ENCODE data around the gene AVPR2.

Gene AVPR2

GRCh38 chrX:153873282-153874084 is 31.0 kb upstream of the AVPR2 start:
- H3K27ac ChIP-seq (ENCODE audit: low read depth, low read length) = no peak overlapping the region
- H3K9ac ChIP-seq (ENCODE audit: low read length) = no peak overlapping the region
- H3K36me3 ChIP-seq (ENCODE audit: insufficient read depth, low read length) = no peaks in the 10 kb centered on the region
- no peak overlapping the region for H3K4me3 ChIP-seq (ENCODE audit: low read depth in 1 of 2, low read length in 2 of 2)
- no peaks in the 10 kb centered on the region for H3K9me3 ChIP-seq (ENCODE audit: low read length)
- H3K4me1 ChIP-seq (ENCODE audit: insufficient read depth, low read length) = no peaks in the 10 kb centered on the region
- peaks cover 4 to 57% of the 10 kb centered on the region in 2 donors for H3K27me3 ChIP-seq (ENCODE audit: control insufficient read depth in 1 of 2, insufficient read depth in 2 of 2, low read length in 2 of 2)

DNA sequence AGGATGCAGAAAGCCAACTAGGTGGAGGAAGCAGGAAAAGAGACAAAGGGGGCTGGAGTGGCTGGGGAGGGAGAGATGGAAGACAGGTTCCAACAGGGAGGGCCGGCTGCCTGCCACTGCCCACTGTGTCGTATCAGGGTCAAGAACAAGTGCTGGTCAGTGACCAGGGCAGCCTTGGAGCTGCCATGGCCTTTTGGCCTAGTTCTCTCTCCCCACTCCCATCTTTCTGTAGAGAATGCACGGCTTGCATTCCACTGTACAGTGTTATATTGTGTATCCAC is 30.4 kb upstream of the AVPR2 start:
- H3K4me3 ChIP-seq (ENCODE audit: low read depth in 1 of 2, low read length in 2 of 2) = no peak overlapping the region
- no peaks in the 10 kb centered on the region for H3K36me3 ChIP-seq (ENCODE audit: insufficient read depth, low read length)
- H3K4me1 ChIP-seq (ENCODE audit: insufficient read depth, low read length) = no peaks in the 10 kb centered on the region
- H3K27ac ChIP-seq (ENCODE audit: low read depth, low read length) = no peak overlapping the region
- H3K9me3 ChIP-seq (ENCODE audit: low read length) = no peaks in the 10 kb centered on the region
- no peak overlapping the region for H3K9ac ChIP-seq (ENCODE audit: low read length)
- peaks cover 4 to 61% of the 10 kb centered on the region in 2 donors for H3K27me3 ChIP-seq (ENCODE audit: control insufficient read depth in 1 of 2, insufficient read depth in 2 of 2, low read length in 2 of 2)

- peaks cover 4 to 63% of the 10 kb centered on the region in 2 donors for H3K27me3 ChIP-seq (ENCODE audit: control insufficient read depth in 1 of 2, insufficient read depth in 2 of 2, low read length in 2 of 2)
- H3K9ac ChIP-seq (ENCODE audit: low read length) = no peak overlapping the region
- H3K36me3 ChIP-seq (ENCODE audit: insufficient read depth, low read length) = no peaks in the 10 kb centered on the region
Observed at GRCh38 chrX:153874366-153875125, 29.9 kb upstream of the AVPR2 start.

GRCh38 chrX:153875391-153876111 is 28.9 kb upstream of the AVPR2 start:
- no peak overlapping the region for H3K27ac ChIP-seq (ENCODE audit: low read depth, low read length)
- H3K4me3 ChIP-seq (ENCODE audit: low read depth in 1 of 2, low read length in 2 of 2) = no peak overlapping the region
- no peaks in the 10 kb centered on the region for H3K9me3 ChIP-seq (ENCODE audit: low read length)
- no peak overlapping the region for H3K9ac ChIP-seq (ENCODE audit: low read length)
- no peaks in the 10 kb centered on the region for H3K4me1 ChIP-seq (ENCODE audit: insufficient read depth, low read length)
- no peaks in the 10 kb centered on the region for H3K36me3 ChIP-seq (ENCODE audit: insufficient read depth, low read length)
- H3K27me3 ChIP-seq (ENCODE audit: control insufficient read depth in 1 of 2, insufficient read depth in 2 of 2, low read length in 2 of 2) = peaks cover 4 to 64% of the 10 kb centered on the region in 2 donors

More at GRCh38 chrX:153874366-153875125, 29.9 kb upstream of the AVPR2 start:
- Histone ChIP-seq H3K27ac (ENCODE audit: low read depth, low read length) (no peak overlapping the region), H3K4me3 (ENCODE audit: low read depth in 1 of 2, low read length in 2 of 2) (no peak overlapping the region), H3K4me1 (ENCODE audit: insufficient read depth, low read length) (no peaks in the 10 kb centered on the region), H3K9me3 (ENCODE audit: low read length) (no peaks in the 10 kb centered on the region)

DNA sequence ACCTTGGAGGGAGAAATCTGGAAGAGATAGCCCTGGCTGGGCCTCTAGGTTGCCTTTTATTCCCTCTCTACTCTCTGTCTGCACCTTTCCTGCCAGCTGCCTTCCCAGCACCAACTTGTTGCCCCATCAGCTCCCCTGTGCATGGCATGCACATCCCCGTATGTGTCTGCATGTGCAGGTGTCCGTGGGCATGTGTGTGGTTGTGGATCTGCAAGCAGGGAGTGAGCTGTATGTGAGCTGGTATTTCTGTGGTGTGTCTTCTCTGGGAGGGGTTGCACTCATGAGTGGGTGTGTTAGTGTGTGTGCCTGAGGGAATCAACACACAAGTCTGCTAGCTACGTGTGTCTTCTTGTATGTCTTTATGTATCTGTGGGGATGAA is 28.4 kb upstream of the AVPR2 start:
- Histone ChIP-seq H3K4me1 (ENCODE audit: insufficient read depth, low read length) (no peaks in the 10 kb centered on the region), H3K27me3 (ENCODE audit: control insufficient read depth in 1 of 2, insufficient read depth in 2 of 2, low read length in 2 of 2) (peaks cover 7 to 69% of the 10 kb centered on the region in 2 donors), H3K27ac (ENCODE audit: low read depth, low read length) (no peak overlapping the region), H3K4me3 (ENCODE audit: low read depth in 1 of 2, low read length in 2 of 2) (no peak overlapping the region), H3K9me3 (ENCODE audit: low read length) (no peaks in the 10 kb centered on the region), H3K9ac (ENCODE audit: low read length) (no peak overlapping the region), H3K36me3 (ENCODE audit: insufficient read depth, low read length) (no peaks in the 10 kb centered on the region)

DNA sequence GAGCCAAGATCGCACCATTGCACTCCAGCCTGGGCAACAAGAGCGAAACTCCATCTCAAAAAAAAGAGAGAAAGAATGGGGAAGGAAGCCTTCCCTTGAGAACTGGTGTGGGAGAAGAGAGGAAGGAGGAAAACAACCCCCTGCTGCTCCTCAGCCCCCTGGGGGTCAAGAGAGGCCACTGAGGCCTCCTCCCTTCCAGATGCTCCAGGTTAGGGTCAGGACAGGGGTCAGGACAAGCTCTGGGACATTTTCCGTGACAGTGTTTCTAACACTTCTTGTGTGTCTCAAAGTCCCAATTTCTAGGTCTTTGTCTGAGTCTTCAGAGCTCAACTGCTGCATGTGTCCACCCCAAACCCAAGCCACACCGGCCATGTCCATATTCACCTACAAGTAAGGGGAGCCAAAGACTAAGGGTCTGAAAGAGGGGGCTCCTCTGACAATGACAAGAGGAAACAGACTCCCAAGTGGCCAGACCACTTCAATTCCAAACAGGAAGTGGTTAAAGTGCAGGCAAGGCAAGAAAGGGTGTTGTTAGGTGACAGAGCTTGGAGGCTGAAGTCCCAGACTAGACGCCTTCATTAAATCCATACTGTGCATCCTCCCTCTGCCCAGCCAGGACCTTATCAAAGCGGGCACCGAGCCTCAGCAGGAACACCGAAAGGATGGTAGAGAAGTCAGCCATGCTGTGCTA is 26.8 kb upstream of the AVPR2 start:
- no peak overlapping the region for H3K27ac ChIP-seq (ENCODE audit: low read depth, low read length)
- H3K36me3 ChIP-seq (ENCODE audit: insufficient read depth, low read length) = no peaks in the 10 kb centered on the region
- H3K4me3 ChIP-seq (ENCODE audit: low read depth in 1 of 2, low read length in 2 of 2) = no peak overlapping the region
- H3K4me1 ChIP-seq (ENCODE audit: insufficient read depth, low read length) = no peaks in the 10 kb centered on the region
- H3K27me3 ChIP-seq (ENCODE audit: control insufficient read depth in 1 of 2, insufficient read depth in 2 of 2, low read length in 2 of 2) = peaks cover 18 to 79% of the 10 kb centered on the region in 2 donors
- H3K9ac ChIP-seq (ENCODE audit: low read length) = no peak overlapping the region
- H3K9me3 ChIP-seq (ENCODE audit: low read length) = no peaks in the 10 kb centered on the region

- Histone ChIP-seq H3K4me3 (ENCODE audit: low read depth in 1 of 2, low read length in 2 of 2) (no peak overlapping the region), H3K36me3 (ENCODE audit: insufficient read depth, low read length) (no peaks in the 10 kb centered on the region), H3K9me3 (ENCODE audit: low read length) (no peaks in the 10 kb centered on the region), H3K9ac (ENCODE audit: low read length) (no peak overlapping the region), H3K27me3 (ENCODE audit: control insufficient read depth in 1 of 2, insufficient read depth in 2 of 2, low read length in 2 of 2) (peaks cover 18 to 80% of the 10 kb centered on the region in 2 donors), H3K4me1 (ENCODE audit: insufficient read depth, low read length) (no peaks in the 10 kb centered on the region), H3K27ac (ENCODE audit: low read depth, low read length) (no peak overlapping the region)
Observed at GRCh38 chrX:153878345-153878744, 26.1 kb upstream of the AVPR2 start.

DNA sequence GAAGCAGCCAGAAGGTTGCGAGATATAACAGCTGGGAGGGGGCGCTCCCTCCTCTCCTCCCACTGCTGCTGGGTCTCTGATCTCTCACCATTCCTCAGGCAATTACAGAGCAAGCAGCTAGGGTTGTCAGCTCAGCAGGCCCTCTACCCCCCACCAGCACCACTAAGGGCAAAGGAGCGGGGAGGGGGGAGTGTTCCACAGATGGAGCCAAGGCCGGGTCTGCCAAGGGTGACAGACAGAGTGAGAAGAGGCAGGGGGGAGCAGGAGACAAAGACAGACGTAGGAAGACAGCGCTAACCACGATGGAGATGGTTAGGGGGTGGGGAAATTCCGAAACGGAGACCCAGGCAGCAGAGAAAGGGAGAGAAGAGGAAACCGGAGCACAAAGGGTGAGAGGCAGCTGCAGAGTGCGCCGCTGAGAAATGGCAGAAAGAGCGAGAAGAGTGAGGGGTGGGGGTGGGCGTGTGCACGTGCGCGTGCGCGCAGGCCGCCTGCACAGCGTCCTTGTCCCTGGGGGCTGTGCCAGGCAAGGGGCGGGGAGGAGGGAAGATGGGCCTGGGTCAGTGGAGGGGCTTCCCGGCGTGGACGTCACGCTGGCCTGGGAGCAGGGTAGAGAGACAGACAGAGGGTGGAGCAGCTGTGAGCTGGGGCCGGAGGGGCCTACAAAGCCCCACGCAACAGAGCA is 25.4 kb upstream of the AVPR2 start:
- Histone ChIP-seq H3K4me3 (ENCODE audit: low read depth in 1 of 2, low read length in 2 of 2) (no peak overlapping the region), H3K4me1 (ENCODE audit: insufficient read depth, low read length) (no peaks in the 10 kb centered on the region), H3K27ac (ENCODE audit: low read depth, low read length) (no peak overlapping the region), H3K27me3 (ENCODE audit: control insufficient read depth in 1 of 2, insufficient read depth in 2 of 2, low read length in 2 of 2) (peaks cover 25 to 80% of the 10 kb centered on the region in 2 donors), H3K9me3 (ENCODE audit: low read length) (no peaks in the 10 kb centered on the region), H3K36me3 (ENCODE audit: insufficient read depth, low read length) (no peaks in the 10 kb centered on the region), H3K9ac (ENCODE audit: low read length) (no peak overlapping the region)

DNA sequence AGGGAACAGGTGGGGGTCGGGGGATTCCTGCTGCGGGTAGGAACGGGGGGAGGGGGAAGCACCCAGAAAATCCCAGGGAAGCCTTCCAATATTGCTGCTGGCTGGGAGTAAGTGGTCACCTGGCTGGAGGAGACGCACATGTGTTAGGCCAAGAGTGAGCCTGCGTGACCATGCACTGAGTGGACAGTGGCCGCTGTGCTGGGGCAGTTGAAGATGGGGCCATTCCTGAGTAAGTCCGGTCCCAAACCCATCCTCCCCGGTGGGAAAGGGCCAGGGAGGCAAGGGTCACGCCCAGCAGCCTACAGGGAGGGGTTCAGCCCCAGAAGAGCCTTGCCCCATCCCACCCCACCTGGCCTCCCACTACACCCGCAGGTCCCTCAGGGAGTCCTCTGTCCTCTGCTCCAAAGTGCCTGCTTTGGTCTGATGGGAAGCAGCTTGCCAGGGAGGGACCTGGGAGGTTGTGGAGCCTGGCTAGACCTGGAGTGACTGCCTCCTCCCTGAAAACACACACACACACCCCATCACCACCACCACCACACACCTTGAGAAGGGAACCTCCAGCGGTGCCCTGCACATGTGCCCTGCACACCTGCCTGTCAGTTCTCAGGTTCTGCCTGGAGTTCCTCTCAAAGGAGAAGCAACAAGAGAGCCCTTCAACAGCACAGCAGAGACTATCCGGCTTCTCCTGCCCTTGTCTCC is 24.6 kb upstream of the AVPR2 start:
- Histone ChIP-seq H3K9me3 (ENCODE audit: low read length) (no peaks in the 10 kb centered on the region), H3K9ac (ENCODE audit: low read length) (no peak overlapping the region), H3K27me3 (ENCODE audit: control insufficient read depth in 1 of 2, insufficient read depth in 2 of 2, low read length in 2 of 2) (peaks cover 33 to 82% of the 10 kb centered on the region in 2 donors), H3K36me3 (ENCODE audit: insufficient read depth, low read length) (no peaks in the 10 kb centered on the region), H3K4me3 (ENCODE audit: low read depth in 1 of 2, low read length in 2 of 2) (no peak overlapping the region), H3K27ac (ENCODE audit: low read depth, low read length) (no peak overlapping the region), H3K4me1 (ENCODE audit: insufficient read depth, low read length) (no peaks in the 10 kb centered on the region)

- Histone ChIP-seq H3K4me1 (ENCODE audit: insufficient read depth, low read length) (no peaks in the 10 kb centered on the region), H3K27ac (ENCODE audit: low read depth, low read length) (no peak overlapping the region), H3K27me3 (ENCODE audit: control insufficient read depth in 1 of 2, insufficient read depth in 2 of 2, low read length in 2 of 2) (peaks cover 38 to 86% of the 10 kb centered on the region in 2 donors)
Observed at GRCh38 chrX:153880440-153880815, 24.0 kb upstream of the AVPR2 start.

More at GRCh38 chrX:153880440-153880815, 24.0 kb upstream of the AVPR2 start:
- Histone ChIP-seq H3K9me3 (ENCODE audit: low read length) (no peaks in the 10 kb centered on the region), H3K9ac (ENCODE audit: low read length) (no peak overlapping the region), H3K4me3 (ENCODE audit: low read depth in 1 of 2, low read length in 2 of 2) (no peak overlapping the region), H3K36me3 (ENCODE audit: insufficient read depth, low read length) (no peaks in the 10 kb centered on the region)
